Neuronal stem cell (in vitro differentiated cells): ENCODE data around the gene SHC1.
A peak's percentile ranks its signal among the peaks of the same experiment; 100 is the strongest.
"Not testable (repeated sequence)": the region's sequence is repeated elsewhere in the genome, so short reads cannot be mapped to it uniquely, and the experiment has no call there.

Experiments used
- DNase-seq: peaks from one replicate; pipeline ENCODE4 v3.0.0-alpha.2; 2013; ENCODE audit warnings: low spot score
- H2AFZ ChIP-seq: one replicate; pipeline ENCODE4 v1.6.1; 2013; ENCODE audit warnings: mild to moderate bottlenecking, low read length, inconsistent platforms
- H2AK5ac ChIP-seq: 2 replicates; pipeline ENCODE4 v1.6.1; 2013; ENCODE audit warnings: low read depth, mild to moderate bottlenecking, inconsistent platforms, low read length, moderate library complexity, mixed read lengths
- H2BK120ac ChIP-seq: 2 replicates; pipeline ENCODE4 v1.6.1; 2013; ENCODE audit warnings: low read depth, mild to moderate bottlenecking, inconsistent platforms, low read length, moderate library complexity, mixed read lengths
- H2BK12ac ChIP-seq: one replicate; pipeline ENCODE4 v1.6.1; 2013; ENCODE audit warnings: low read length, inconsistent platforms
- H2BK15ac ChIP-seq: 2 replicates; pipeline ENCODE4 v1.6.1; 2013; ENCODE audit warnings: mild to moderate bottlenecking, low read length, inconsistent platforms, mixed read lengths
- H2BK5ac ChIP-seq: one replicate; pipeline ENCODE4 v1.6.1; 2013; ENCODE audit warnings: inconsistent platforms, mild to moderate bottlenecking, low read length, moderate library complexity
- H3K14ac ChIP-seq: one replicate; pipeline ENCODE4 v1.6.1; 2013; ENCODE audit warnings: low read length, inconsistent platforms
- H3K18ac ChIP-seq: 2 replicates; pipeline ENCODE4 v1.6.1; 2013; ENCODE audit warnings: low read length, inconsistent platforms
- H3K23ac ChIP-seq: 2 replicates; pipeline ENCODE4 v1.6.1; 2013; ENCODE audit warnings: low read depth, mild to moderate bottlenecking, mixed read lengths, low read length, inconsistent platforms; ENCODE audit not compliant: poor library complexity
- H3K27ac ChIP-seq: replicated peaks from 3 replicates; pipeline ENCODE4 v1.5.1; 2013; ENCODE audit warnings: low read length, inconsistent platforms
- H3K27me3 ChIP-seq, 3 experiments: 2 replicates each; pipeline ENCODE4 v1.6.1; 2013; ENCODE audit warnings: low read length in 3 of 3, mild to moderate bottlenecking in 2 of 3, inconsistent platforms in 1 of 3, low read depth in 1 of 3, mixed read lengths in 1 of 3, moderate library complexity in 1 of 3; ENCODE audit not compliant: control insufficient read depth in 3 of 3, insufficient read depth in 3 of 3
- H3K36me3 ChIP-seq, 2 donors: replicated peaks in 1 of 2; 2 replicates each; pipeline ENCODE4 v1.6.1; 2013; ENCODE audit warnings: low read length in 2 of 2; ENCODE audit not compliant: control insufficient read depth in 2 of 2, insufficient read depth in 2 of 2
- H3K4ac ChIP-seq: 2 replicates; pipeline ENCODE4 v1.6.1; 2013; ENCODE audit warnings: inconsistent platforms, mild to moderate bottlenecking, low read length, moderate library complexity
- H3K4me1 ChIP-seq, 2 donors: 1 replicate in 1 of 2; 2 replicates in 1 of 2; pipeline ENCODE4 v1.6.1; 2013; ENCODE audit warnings: low read length in 2 of 2, low read depth in 1 of 2; ENCODE audit not compliant: control insufficient read depth in 2 of 2, insufficient read depth in 1 of 2
- H3K4me2 ChIP-seq: one replicate; pipeline ENCODE4 v1.6.1; 2013; ENCODE audit warnings: mild to moderate bottlenecking, low read length, inconsistent platforms; ENCODE audit not compliant: insufficient read depth, poor library complexity, severe bottlenecking
- H3K4me3 ChIP-seq, 2 donors: 2 replicates each; pipeline ENCODE4 v1.5.1; 2013; ENCODE audit warnings: low read length in 2 of 2, mild to moderate bottlenecking in 2 of 2, inconsistent platforms in 1 of 2, moderate library complexity in 1 of 2
- H3K79me1 ChIP-seq: one replicate; pipeline ENCODE4 v1.6.1; 2013; ENCODE audit warnings: low read depth, mild to moderate bottlenecking, inconsistent platforms, low read length, moderate library complexity
- H3K9ac ChIP-seq: one replicate; pipeline ENCODE4 v1.6.1; 2013; ENCODE audit warnings: mild to moderate bottlenecking, low read depth, low read length, inconsistent platforms; ENCODE audit not compliant: poor library complexity
- H3K9me3 ChIP-seq, 2 donors: replicated peaks in 1 of 2; 2 replicates each; pipeline versions ENCODE3 to v1.6.1; 2013; ENCODE audit warnings: low read length in 2 of 2, mild to moderate bottlenecking in 2 of 2, inconsistent platforms in 1 of 2, low read depth in 1 of 2, mixed read lengths in 1 of 2, moderate library complexity in 1 of 2; ENCODE audit not compliant: control insufficient read depth in 2 of 2, insufficient read depth in 1 of 2
- H4K8ac ChIP-seq: one replicate; pipeline ENCODE4 v1.6.1; 2013; ENCODE audit warnings: low read depth, mild to moderate bottlenecking, inconsistent platforms, low read length, moderate library complexity
- H4K91ac ChIP-seq: one replicate; pipeline ENCODE4 v1.6.1; 2013; ENCODE audit warnings: low read length, low read depth, mild to moderate bottlenecking, inconsistent platforms; ENCODE audit not compliant: poor library complexity
- WGBS, 2 donors: extraction: QIAGEN DNeasy Blood & Tissue Kit; methylation state at CpG; one replicate each; pipeline ENCODE4 v1.1.7; 2013; ENCODE audit warnings: missing lambda C conversion rate in 2 of 2, mixed read lengths in 1 of 2; ENCODE audit not compliant: insufficient read length in 2 of 2, insufficient replicate concordance in 1 of 2; ENCODE audit errors: extremely low coverage in 2 of 2; 5-methylcytosine and 5-hydroxymethylcytosine counted together

SHC1 gene

GRCh38 chr1:154995301-154995983 is 24.9 kb upstream of the SHC1 start:
- H2BK5ac ChIP-seq, H4K91ac ChIP-seq, H3K4me3 ChIP-seq, H3K23ac ChIP-seq, H3K27ac ChIP-seq, H3K4me2 ChIP-seq, H3K9ac ChIP-seq, H2AFZ ChIP-seq, DNase-seq, H3K27me3 ChIP-seq, H2AK5ac ChIP-seq, H2BK120ac ChIP-seq, H3K79me1 ChIP-seq, H4K8ac ChIP-seq, H3K18ac ChIP-seq, H3K4ac ChIP-seq, H3K9me3 ChIP-seq, H3K14ac ChIP-seq, H2BK12ac ChIP-seq, H2BK15ac ChIP-seq: not testable (repeated sequence)
- H3K36me3 ChIP-seq, result peaks cover 9 to 22% of the 10 kb centered on the region in 2 donors
- peaks cover 13 to 15% of the 10 kb centered on the region in 2 donors for H3K4me1 ChIP-seq
- WGBS, 2 donors, result no CpG with 5 or more reads among the region's 13 CpGs

GRCh38 chr1:154994591-154994990 is 24.0 kb upstream of the SHC1 start:
- Histone ChIP-seq H2BK12ac (no peak overlapping the region), H3K23ac (no peak overlapping the region), H2BK5ac (no peak overlapping the region), H3K4me1 (peaks cover 8 to 9% of the 10 kb centered on the region in 2 donors), H3K36me3 (peaks cover 17 to 30% of the 10 kb centered on the region in 2 donors), H3K4me2 (no peak overlapping the region), H3K18ac (no peak overlapping the region), H3K14ac (no peak overlapping the region), H3K79me1 (peaks cover 2% of the 10 kb centered on the region), H4K91ac (no peak overlapping the region), H3K4me3 (no peak overlapping the region), H2BK120ac (no peak overlapping the region), H3K9me3 (no peaks in the 10 kb centered on the region), H2BK15ac (peak overlapping the region; percentile 72), H3K4ac (no peak overlapping the region), H3K9ac (no peak overlapping the region), H2AFZ (no peak overlapping the region), H2AK5ac (peak overlapping the region; percentile 41), H4K8ac (no peak overlapping the region), H3K27ac (no peak overlapping the region), H3K27me3 (peaks cover 0 to 2% (median 0%) of the 10 kb centered on the region in 3 experiments)
- DNase-seq, result no peak
- WGBS, 2 donors, result no CpG with 5 or more reads among the region's 3 CpGs

GRCh38 chr1:154994269-154994587 is 23.7 kb upstream of the SHC1 start:
- H3K4me3 ChIP-seq, result no peak overlapping the region
- no peak overlapping the region for H2BK5ac ChIP-seq
- no peak overlapping the region for H3K14ac ChIP-seq
- no peaks in the 10 kb centered on the region for H3K9me3 ChIP-seq
- no peak overlapping the region for H3K27ac ChIP-seq
- H3K79me1 ChIP-seq, result peaks cover 2% of the 10 kb centered on the region
- DNase-seq, result no peak
- H4K91ac ChIP-seq, result no peak overlapping the region
- no peak overlapping the region for H3K4ac ChIP-seq
- peak overlapping the region; percentile 72 for H2BK15ac ChIP-seq
- no CpG with 5 or more reads among the region's 1 CpG for WGBS, 2 donors
- H3K36me3 ChIP-seq, result peaks cover 20 to 34% of the 10 kb centered on the region in 2 donors
- peak overlapping the region; percentile 92 for H2BK120ac ChIP-seq
- H3K18ac ChIP-seq, result no peak overlapping the region
- no peak overlapping the region for H3K23ac ChIP-seq
- H2BK12ac ChIP-seq, result no peak overlapping the region
- H2AFZ ChIP-seq, result no peak overlapping the region
- H3K4me1 ChIP-seq, result peaks cover 8 to 9% of the 10 kb centered on the region in 2 donors
- no peak overlapping the region for H3K4me2 ChIP-seq
- no peak overlapping the region for H4K8ac ChIP-seq
- H3K27me3 ChIP-seq, result peaks cover 0 to 2% (median 0%) of the 10 kb centered on the region in 3 experiments
- no peak overlapping the region for H3K9ac ChIP-seq
- peak overlapping the region; percentile 41 for H2AK5ac ChIP-seq

GRCh38 chr1:154993572-154994268 is 23.2 kb upstream of the SHC1 start, which contains the start of gene LENEP:
Gene LENEP, plus strand, starts transcription at chr1:154993586. Its CDS starts 22 bp downstream, at chr1:154993608.
- no peak for DNase-seq
- H3K27ac ChIP-seq, result peak within 1 kb of the TSS; percentile 6
- peak within 1 kb of the TSS; percentile 92 for H2BK120ac ChIP-seq
- no peak within 1 kb of the TSS for H2BK12ac ChIP-seq
- no peaks in the 10 kb centered on the region for H3K9me3 ChIP-seq
- H3K14ac ChIP-seq, result no peak within 1 kb of the TSS
- no CpG with 5 or more reads among the region's 8 CpGs for WGBS, 2 donors
- H3K4me1 ChIP-seq, result peaks cover 6% of the 10 kb centered on the region in 2 donors
- H3K18ac ChIP-seq, result peak within 1 kb of the TSS; percentile 6
- H3K4me2 ChIP-seq, result no peak within 1 kb of the TSS
- H4K8ac ChIP-seq, result no peak within 1 kb of the TSS
- H4K91ac ChIP-seq, result no peak within 1 kb of the TSS
- H3K27me3 ChIP-seq, result peaks cover 0 to 2% (median 0%) of the 10 kb centered on the region in 3 experiments
- H3K9ac ChIP-seq, result no peak within 1 kb of the TSS
- peaks cover 2% of the 10 kb centered on the region for H3K79me1 ChIP-seq
- peak within 1 kb of the TSS; percentile 72 for H2BK15ac ChIP-seq
- H3K23ac ChIP-seq, result no peak within 1 kb of the TSS
- no peak within 1 kb of the TSS for H2AFZ ChIP-seq
- H2AK5ac ChIP-seq, result peak within 1 kb of the TSS; percentile 41
- no peak within 1 kb of the TSS for H3K4me3 ChIP-seq
- H2BK5ac ChIP-seq, result no peak within 1 kb of the TSS
- peaks cover 23 to 39% of the 10 kb centered on the region in 2 donors for H3K36me3 ChIP-seq
- no peak within 1 kb of the TSS for H3K4ac ChIP-seq
